Measurements from ENCODE around the gene BAG2. TPM values are rescaled to one million over a fixed set of nuclear protein-coding genes. Genes with fewer than 3 reads are reported as not detected.

BAG2 gene
- 12.7 TPM for total RNA-seq
- long read RNA-seq, full-length matches to known transcripts = 81 of 86 reads
- long read RNA-seq, partial matches to known transcripts = 1 of 86 reads
- long read RNA-seq, other reads (novel, unspliced or antisense) = 4 of 86 reads

- intact Hi-C loops (cut with DNase I) = no loop called here
- DNase-seq = peak; percentile 94
- ATAC-seq (ENCODE audit: poor library complexity) = peak; percentile 96
Measured at GRCh38 chr6:57172136-57173055, at the start of gene BAG2. Gene BAG2 (plus strand): TSS chr6:57172326. CDS start chr6:57172698, 372 bp downstream.

GRCh38 chr6:57123111-57123510 lies 49.0 kb upstream of the BAG2 start:
- intact Hi-C loops (cut with DNase I) = no loop called here
- ATAC-seq (ENCODE audit: poor library complexity) = no peak

GRCh38 chr6:57127763-57128162 lies 44.4 kb upstream of the BAG2 start:
- DNase-seq = no peak
- intact Hi-C loops (cut with DNase I) = no loop called here

More at GRCh38 chr6:57123111-57123510, 49.0 kb upstream of the BAG2 start:
- DNase-seq = no peak

GRCh38 chr6:57130661-57131177 lies 41.4 kb upstream of the BAG2 start:
- ATAC-seq (ENCODE audit: poor library complexity) (peak; percentile 41), DNase-seq (no peak)
- intact Hi-C loops (cut with DNase I) = no loop called here

More at GRCh38 chr6:57127763-57128162, 44.4 kb upstream of the BAG2 start:
- no peak for ATAC-seq (ENCODE audit: poor library complexity)

GRCh38 chr6:57134954-57135353 lies 37.2 kb upstream of the BAG2 start:
- intact Hi-C loops (cut with DNase I) = no loop called here

GRCh38 chr6:57135885-57136284 lies 36.2 kb upstream of the BAG2 start:
- intact Hi-C loops (cut with DNase I) = no loop called here
- DNase-seq = no peak
- ATAC-seq (ENCODE audit: poor library complexity) = no peak

More at GRCh38 chr6:57134954-57135353, 37.2 kb upstream of the BAG2 start:
- DNase-seq (no peak), ATAC-seq (ENCODE audit: poor library complexity) (no peak)

GRCh38 chr6:57137350-57137749 lies 34.8 kb upstream of the BAG2 start:
- DNase-seq = no peak
- no peak for ATAC-seq (ENCODE audit: poor library complexity)
- intact Hi-C loops (cut with DNase I) = no loop called here

- ATAC-seq (ENCODE audit: poor library complexity) = no peak
- intact Hi-C loops (cut with DNase I) = no loop called here
Measured at GRCh38 chr6:57138026-57138425, 34.1 kb upstream of the BAG2 start.

GRCh38 chr6:57141451-57142177 lies 30.5 kb upstream of the BAG2 start:
- intact Hi-C loops (cut with DNase I) = no loop called here
- DNase-seq (no peak), ATAC-seq (ENCODE audit: poor library complexity) (no peak)

More at GRCh38 chr6:57138026-57138425, 34.1 kb upstream of the BAG2 start:
- no peak for DNase-seq

- intact Hi-C loops (cut with DNase I) = no loop called here
- DNase-seq (no peak), ATAC-seq (ENCODE audit: poor library complexity) (no peak)
Measured at GRCh38 chr6:57142178-57142525, 30.0 kb upstream of the BAG2 start.

GRCh38 chr6:57143690-57144089 lies 28.4 kb upstream of the BAG2 start:
- ATAC-seq (ENCODE audit: poor library complexity) = no peak
- intact Hi-C loops (cut with DNase I) = no loop called here
- DNase-seq = no peak

- no peak for ATAC-seq (ENCODE audit: poor library complexity)
- intact Hi-C loops (cut with DNase I) = no loop called here
- no peak for DNase-seq
Measured at GRCh38 chr6:57147401-57147800, 24.7 kb upstream of the BAG2 start.

- DNase-seq = no peak
- ATAC-seq (ENCODE audit: poor library complexity) = no peak
- intact Hi-C loops (cut with DNase I) = no loop called here
Measured at GRCh38 chr6:57147955-57148858, 23.9 kb upstream of the BAG2 start.

GRCh38 chr6:57158658-57159057 lies 13.5 kb upstream of the BAG2 start:
- DNase-seq (no peak), ATAC-seq (ENCODE audit: poor library complexity) (no peak)
- intact Hi-C loops (cut with DNase I) = no loop called here

- intact Hi-C loops (cut with DNase I) = no loop called here
- DNase-seq (no peak), ATAC-seq (ENCODE audit: poor library complexity) (no peak)
Measured at GRCh38 chr6:57159127-57159526, 13.0 kb upstream of the BAG2 start.

- ATAC-seq (ENCODE audit: poor library complexity) (no peak), DNase-seq (no peak)
- intact Hi-C loops (cut with DNase I) = no loop called here
Measured at GRCh38 chr6:57162028-57162427, 10.1 kb upstream of the BAG2 start.

GRCh38 chr6:57162516-57162915 lies 9.6 kb upstream of the BAG2 start:
- no peak for DNase-seq
- no peak for ATAC-seq (ENCODE audit: poor library complexity)
- intact Hi-C loops (cut with DNase I) = no loop called here

GRCh38 chr6:57163956-57164355 lies 8.2 kb upstream of the BAG2 start:
- ATAC-seq (ENCODE audit: poor library complexity) (no peak), DNase-seq (no peak)
- intact Hi-C loops (cut with DNase I) = no loop called here

Data from Right ventricle myocardium superior (tissue), 1 donor.